GM12864 (cell line): ENCODE results near the gene OCIAD2.
"Not testable (repeated sequence)": the region's sequence is repeated elsewhere in the genome, so short reads cannot be mapped to it uniquely, and the experiment has no call there.

Experiments used
- DNase-seq: peaks from one replicate; pipeline ENCODE4 v3.0.0-alpha.2; 2011; ENCODE audit warnings: low read depth
- H3K4me3 ChIP-seq: 2 replicates; pipeline ENCODE4 v1.5.1; 2011; ENCODE audit warnings: mild to moderate bottlenecking, low read depth, low read length, control low read depth
- TF ChIP-seq, protein P1 (sequence below): IDR thresholded peaks from 2 replicates; pipeline ENCODE4 v1.5.1; 2011; ENCODE audit warnings: low read depth, mild to moderate bottlenecking, moderate library complexity, low read length, control low read depth, inconsistent platforms; ENCODE audit errors: missing control alignments

OCIAD2 gene

DNA sequence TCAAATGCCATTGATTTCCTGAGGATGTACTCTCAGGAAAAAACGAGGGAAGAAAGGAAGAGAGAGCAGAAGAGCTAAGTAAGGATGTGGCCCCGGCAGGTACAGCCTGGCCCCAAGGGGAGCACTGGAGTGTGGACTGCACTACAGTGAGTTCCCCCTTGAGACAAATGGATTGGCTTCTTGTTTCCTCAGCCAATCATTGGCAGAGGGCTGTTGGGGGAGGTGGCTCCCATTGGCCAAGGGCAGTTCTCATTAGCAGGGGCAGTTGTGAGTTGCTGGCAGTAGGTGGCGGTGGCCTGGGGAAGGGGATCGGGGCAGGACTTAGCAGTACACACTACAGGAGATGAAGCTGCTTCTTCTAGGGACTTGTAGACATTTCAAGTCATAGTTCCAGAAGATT, 24.1 kb upstream of the OCIAD2 start:
- H3K4me3 ChIP-seq, result no peak overlapping the region
- TF ChIP-seq, protein P1, sequence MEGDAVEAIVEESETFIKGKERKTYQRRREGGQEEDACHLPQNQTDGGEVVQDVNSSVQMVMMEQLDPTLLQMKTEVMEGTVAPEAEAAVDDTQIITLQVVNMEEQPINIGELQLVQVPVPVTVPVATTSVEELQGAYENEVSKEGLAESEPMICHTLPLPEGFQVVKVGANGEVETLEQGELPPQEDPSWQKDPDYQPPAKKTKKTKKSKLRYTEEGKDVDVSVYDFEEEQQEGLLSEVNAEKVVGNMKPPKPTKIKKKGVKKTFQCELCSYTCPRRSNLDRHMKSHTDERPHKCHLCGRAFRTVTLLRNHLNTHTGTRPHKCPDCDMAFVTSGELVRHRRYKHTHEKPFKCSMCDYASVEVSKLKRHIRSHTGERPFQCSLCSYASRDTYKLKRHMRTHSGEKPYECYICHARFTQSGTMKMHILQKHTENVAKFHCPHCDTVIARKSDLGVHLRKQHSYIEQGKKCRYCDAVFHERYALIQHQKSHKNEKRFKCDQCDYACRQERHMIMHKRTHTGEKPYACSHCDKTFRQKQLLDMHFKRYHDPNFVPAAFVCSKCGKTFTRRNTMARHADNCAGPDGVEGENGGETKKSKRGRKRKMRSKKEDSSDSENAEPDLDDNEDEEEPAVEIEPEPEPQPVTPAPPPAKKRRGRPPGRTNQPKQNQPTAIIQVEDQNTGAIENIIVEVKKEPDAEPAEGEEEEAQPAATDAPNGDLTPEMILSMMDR, result no peak
- DNase-seq, result no peak

DNA sequence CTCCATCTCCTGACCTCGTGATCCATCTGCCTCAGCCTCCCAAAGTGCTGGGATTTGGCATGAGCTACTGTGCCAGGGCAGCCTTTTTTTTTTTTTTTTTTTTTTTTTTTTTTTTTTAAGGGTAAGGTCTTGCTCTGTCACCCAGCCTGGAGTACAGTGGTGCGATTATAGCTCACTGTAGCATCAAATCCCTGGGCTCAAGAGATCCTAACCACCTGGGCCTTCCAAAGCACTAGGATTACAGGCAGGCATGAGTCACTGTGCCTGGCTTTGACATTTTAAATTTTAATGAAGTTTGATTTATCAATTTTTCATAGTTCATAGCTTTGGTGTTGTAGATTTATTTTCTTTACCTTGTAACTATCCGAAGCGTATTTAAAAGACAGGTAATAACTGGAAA, 17.8 kb upstream of the OCIAD2 start:
- H3K4me3 ChIP-seq, result no peak overlapping the region
- TF ChIP-seq, protein P1, result no peak
- no peak for DNase-seq

DNA sequence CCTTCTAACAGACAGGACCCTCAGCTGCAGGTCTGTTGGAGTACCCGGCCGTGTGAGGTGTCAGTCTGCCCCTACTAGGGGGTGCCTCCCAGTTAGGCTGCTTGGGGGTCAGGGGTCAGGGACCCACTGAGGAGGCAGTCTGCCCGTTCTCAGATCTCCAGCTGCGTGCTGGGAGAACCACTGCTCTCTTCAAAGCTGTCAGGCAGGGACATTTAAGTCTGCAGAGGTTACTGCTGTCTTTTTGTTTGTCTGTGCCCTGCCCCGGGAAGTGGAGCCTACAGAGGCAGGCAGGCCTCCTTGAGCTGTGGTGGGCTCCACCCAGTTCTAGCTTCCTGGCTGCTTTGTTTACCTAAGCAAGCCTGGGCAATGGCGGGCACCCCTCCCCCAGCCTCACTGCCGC, 16.5 kb upstream of the OCIAD2 start:
- DNase-seq, H3K4me3 ChIP-seq: not testable (repeated sequence)

DNA sequence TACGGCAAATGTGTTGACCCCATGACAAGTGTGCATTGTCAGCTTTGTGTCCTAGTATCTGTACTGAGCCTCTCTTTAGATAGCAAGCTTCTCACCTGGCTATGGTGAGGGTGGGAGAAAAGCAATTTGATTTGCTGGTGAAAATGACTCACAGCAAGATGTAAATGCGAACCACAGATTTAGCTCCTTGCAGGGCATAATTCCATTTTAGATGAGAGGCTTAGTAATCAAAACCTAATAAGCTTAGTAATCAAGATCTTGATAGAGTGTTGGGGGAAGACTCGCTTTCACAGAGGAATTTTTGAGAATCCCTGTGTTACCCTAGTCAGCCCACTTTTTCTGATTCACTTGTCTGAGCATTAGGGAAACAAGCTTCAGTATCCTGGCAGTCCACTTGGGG, 7.7 kb upstream of the OCIAD2 start:
- TF ChIP-seq, protein P1, result no peak
- DNase-seq, result no peak
- no peak overlapping the region for H3K4me3 ChIP-seq

DNA sequence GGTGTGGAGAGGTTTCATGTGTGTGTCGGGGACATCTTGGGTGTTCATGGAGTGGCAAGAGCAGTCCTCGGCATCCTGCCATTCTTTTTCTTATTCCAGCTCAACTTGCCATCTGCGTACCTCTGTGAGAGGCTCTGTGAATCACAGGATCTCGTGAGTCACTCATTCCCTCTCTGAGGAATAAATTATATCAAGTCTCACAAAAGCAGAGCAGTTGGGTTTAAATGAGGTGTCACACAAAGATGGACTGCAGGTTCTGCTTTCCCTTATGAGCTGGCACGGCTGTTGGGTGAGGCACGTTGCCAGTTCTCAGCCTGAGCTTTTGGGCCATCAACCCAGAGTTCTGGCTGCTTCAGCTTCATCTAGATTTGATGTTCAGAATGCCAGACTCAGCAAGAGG, 6.8 kb upstream of the OCIAD2 start:
- TF ChIP-seq, protein P1, result no peak
- no peak overlapping the region for H3K4me3 ChIP-seq
- DNase-seq, result no peak

DNA sequence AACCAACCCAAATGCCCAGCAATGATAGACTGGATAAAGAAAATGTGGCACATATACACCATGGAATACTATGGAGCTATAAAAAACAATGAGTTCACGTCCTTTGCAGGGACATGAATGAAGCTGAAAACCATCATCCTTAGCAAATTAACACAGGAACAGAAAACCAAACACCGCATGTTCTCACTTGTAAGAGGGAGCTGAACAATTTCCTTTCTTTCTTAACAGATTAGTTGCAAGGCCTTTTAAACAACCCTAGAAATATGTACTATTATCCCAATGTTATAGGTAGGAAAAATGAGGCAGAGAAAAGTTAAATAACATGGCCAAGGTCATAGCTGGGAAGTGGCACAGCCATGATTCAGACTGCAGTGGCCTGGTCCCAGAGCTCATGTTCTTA, 5.8 kb upstream of the OCIAD2 start:
- TF ChIP-seq, protein P1, result no peak
- H3K4me3 ChIP-seq, result no peak overlapping the region
- no peak for DNase-seq

DNA sequence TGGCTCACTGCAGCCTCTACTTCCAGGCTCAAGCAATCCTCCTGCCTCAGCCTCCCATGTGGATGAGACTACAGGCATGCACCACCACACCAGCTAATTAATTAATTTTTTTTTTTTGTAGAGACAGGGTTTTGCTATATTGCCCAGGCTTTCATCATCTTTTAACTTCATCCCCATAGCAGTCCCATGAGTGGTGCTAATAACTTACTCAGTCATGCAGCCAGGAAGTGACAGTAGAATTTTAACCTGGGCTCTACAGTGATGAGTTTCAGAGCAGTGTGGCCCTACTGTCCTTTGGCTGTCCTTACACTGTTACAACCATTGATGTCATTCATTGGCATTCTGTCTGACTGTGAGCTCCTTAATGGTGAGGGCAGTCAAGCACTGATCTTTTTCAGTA, 3.9 kb upstream of the OCIAD2 start:
- DNase-seq, result no peak
- TF ChIP-seq, protein P1, result no peak

DNA sequence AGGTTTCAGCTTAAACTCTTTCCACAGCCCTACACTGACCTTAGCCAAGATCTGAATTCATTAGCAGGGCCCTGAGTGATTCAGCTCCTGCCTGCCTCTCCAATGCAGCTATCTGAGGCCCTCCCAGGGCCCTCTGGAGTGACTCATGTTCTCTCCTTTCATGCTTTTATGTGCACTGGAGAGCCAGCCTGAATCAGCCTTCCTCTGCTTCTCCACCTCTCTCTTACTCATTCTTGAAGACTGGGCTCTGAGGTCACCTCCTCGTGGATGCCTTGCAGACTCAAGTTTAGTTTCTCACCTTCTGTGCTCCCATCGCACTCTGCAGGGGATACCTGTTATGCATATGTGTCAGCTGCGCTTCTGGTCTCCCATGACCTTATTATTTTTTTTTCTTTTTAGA, 3.1 kb upstream of the OCIAD2 start:
- no peak overlapping the region for H3K4me3 ChIP-seq
- TF ChIP-seq, protein P1, result no peak
- no peak for DNase-seq

More for the DNA sequence above, 3.9 kb upstream of the OCIAD2 start:
- no peak overlapping the region for H3K4me3 ChIP-seq
